Fibroblast of pulmonary artery (primary cell): ENCODE measurements around the gene CDC42SE1.

ENCODE experiments used
- DNase-seq: peaks from one replicate; pipeline ENCODE4 v3.0.0-alpha.2; 2010; ENCODE audit warnings: low read depth
- H3K4me3 ChIP-seq: replicated peaks from 2 replicates; pipeline ENCODE4 v1.5.1; 2011; ENCODE audit warnings: low read depth, mild to moderate bottlenecking, control low read depth, low read length, moderate library complexity
- TF ChIP-seq, protein P1 (sequence below): IDR thresholded peaks from 2 replicates; pipeline ENCODE4 v1.5.1; 2011; ENCODE audit warnings: mild to moderate bottlenecking, control low read depth, low read length, inconsistent platforms; ENCODE audit errors: missing control alignments

CDC42SE1 gene

DNA sequence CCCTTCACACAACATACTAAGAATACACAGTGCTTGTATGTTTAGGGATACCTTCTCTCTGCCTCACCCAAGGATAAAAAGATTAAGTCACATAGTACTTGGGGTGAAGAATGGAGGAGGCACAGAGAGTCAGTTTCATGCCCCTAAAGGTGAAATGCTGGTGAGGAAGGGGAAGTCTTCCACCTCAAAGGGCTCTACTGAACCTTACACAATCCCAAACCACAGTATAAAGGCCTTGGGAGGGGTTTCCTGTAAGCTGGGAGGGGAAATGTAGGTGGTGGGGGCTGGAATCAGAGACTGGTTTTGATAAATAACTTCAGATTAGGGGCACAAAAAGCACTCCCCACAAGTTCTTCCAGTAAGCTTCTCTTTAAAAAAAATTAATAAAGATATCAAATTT lies 56.2 kb downstream of the CDC42SE1 start:
- TF ChIP-seq, protein P1, sequence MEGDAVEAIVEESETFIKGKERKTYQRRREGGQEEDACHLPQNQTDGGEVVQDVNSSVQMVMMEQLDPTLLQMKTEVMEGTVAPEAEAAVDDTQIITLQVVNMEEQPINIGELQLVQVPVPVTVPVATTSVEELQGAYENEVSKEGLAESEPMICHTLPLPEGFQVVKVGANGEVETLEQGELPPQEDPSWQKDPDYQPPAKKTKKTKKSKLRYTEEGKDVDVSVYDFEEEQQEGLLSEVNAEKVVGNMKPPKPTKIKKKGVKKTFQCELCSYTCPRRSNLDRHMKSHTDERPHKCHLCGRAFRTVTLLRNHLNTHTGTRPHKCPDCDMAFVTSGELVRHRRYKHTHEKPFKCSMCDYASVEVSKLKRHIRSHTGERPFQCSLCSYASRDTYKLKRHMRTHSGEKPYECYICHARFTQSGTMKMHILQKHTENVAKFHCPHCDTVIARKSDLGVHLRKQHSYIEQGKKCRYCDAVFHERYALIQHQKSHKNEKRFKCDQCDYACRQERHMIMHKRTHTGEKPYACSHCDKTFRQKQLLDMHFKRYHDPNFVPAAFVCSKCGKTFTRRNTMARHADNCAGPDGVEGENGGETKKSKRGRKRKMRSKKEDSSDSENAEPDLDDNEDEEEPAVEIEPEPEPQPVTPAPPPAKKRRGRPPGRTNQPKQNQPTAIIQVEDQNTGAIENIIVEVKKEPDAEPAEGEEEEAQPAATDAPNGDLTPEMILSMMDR = no peak
- no peak for DNase-seq
- no peak overlapping the region for H3K4me3 ChIP-seq

- no peak overlapping the region for H3K4me3 ChIP-seq
- TF ChIP-seq, protein P1 = no peak
- DNase-seq = no peak
Measured at GRCh38 chr1:151002611-151003010, 56.8 kb downstream of the CDC42SE1 start.

GRCh38 chr1:151002051-151002450 lies 57.4 kb downstream of the CDC42SE1 start:
- TF ChIP-seq, protein P1 = no peak
- DNase-seq = no peak
- no peak overlapping the region for H3K4me3 ChIP-seq

- TF ChIP-seq, protein P1 = no peak
- H3K4me3 ChIP-seq = no peak overlapping the region
- no peak for DNase-seq
Measured at GRCh38 chr1:151001602-151002001, 57.8 kb downstream of the CDC42SE1 start.
